ENCODE data around the gene PHLDB2. TPM values are rescaled to one million over a fixed set of nuclear protein-coding genes. Genes with fewer than 3 reads are reported as not detected.

PHLDB2 gene
- total RNA-seq, 4 donors from 2014 or later = 12.9 to 34.7 (median 27.1) TPM

- peaks cover 0 to 11% of the 10 kb centered on the region in 2 donors for H3K4me1 ChIP-seq
- no peaks in the 10 kb centered on the region for H3K27me3 ChIP-seq
- intact Hi-C loops (cut with DNase I) = loop anchor here (5.0 kb wide), 1 partner anchor 147 kb away; no protein-coding TSS in a partner anchor
Observed at GRCh38 chr3:111863942-111864694, 5.1 kb downstream of the PHLDB2 start.

GRCh38 chr3:111864821-111865656 is 6.0 kb downstream of the PHLDB2 start:
- no peaks in the 10 kb centered on the region for H3K36me3 ChIP-seq
- no peaks in the 10 kb centered on the region for H3K27me3 ChIP-seq
- H3K4me1 ChIP-seq = peaks cover 0 to 11% of the 10 kb centered on the region in 2 donors
- intact Hi-C loops (cut with DNase I) = loop anchor here (5.0 kb wide), 1 partner anchor 148 kb away; no protein-coding TSS in a partner anchor
- peak overlapping the region; percentile 12 to 64 (median 59) for H3K27ac ChIP-seq
- TF ChIP-seq POLR2A (IDR thresholded peaks at IDR 0.05) = no peak
- TF ChIP-seq CTCF (IDR thresholded peaks at IDR 0.05) = no peak
- 61 to 64% methylated on average over 6 of the region's 6 CpGs for WGBS, 2 donors
- no peak for DNase-seq
- H3K9me3 ChIP-seq = no peaks in the 10 kb centered on the region
- H3K4me3 ChIP-seq (replicated peaks in 1 of 3) = no peak overlapping the region

More at GRCh38 chr3:111863942-111864694, 5.1 kb downstream of the PHLDB2 start:
- Histone ChIP-seq H3K27ac (peak overlapping the region; percentile 12 to 64 (median 59)), H3K9me3 (no peaks in the 10 kb centered on the region), H3K4me3 (replicated peaks in 1 of 3) (no peak overlapping the region), H3K36me3 (no peaks in the 10 kb centered on the region)
- no peak for TF ChIP-seq POLR2A (IDR thresholded peaks at IDR 0.05)
- TF ChIP-seq CTCF (IDR thresholded peaks at IDR 0.05) = no peak
- DNase-seq = no peak
- 71 to 74% methylated on average over 2 of the region's 2 CpGs for WGBS, 2 donors

- Histone ChIP-seq H3K4me3 (replicated peaks in 1 of 3) (no peak overlapping the region), H3K4me1 (peaks cover 0 to 11% of the 10 kb centered on the region in 2 donors), H3K27me3 (no peaks in the 10 kb centered on the region), H3K27ac (no peak overlapping the region), H3K9me3 (no peaks in the 10 kb centered on the region), H3K36me3 (no peaks in the 10 kb centered on the region)
- intact Hi-C loops (cut with DNase I) = no loop called here
- TF ChIP-seq POLR2A (IDR thresholded peaks at IDR 0.05) (no peak), CTCF (IDR thresholded peaks at IDR 0.05) (no peak)
- no peak for DNase-seq
- 87% methylated on average over 7 of the region's 7 CpGs for WGBS, 2 donors
Observed at GRCh38 chr3:111867889-111868426, 8.9 kb downstream of the PHLDB2 start.

GRCh38 chr3:111870620-111871019 is 11.6 kb downstream of the PHLDB2 start:
- H3K4me3 ChIP-seq (replicated peaks in 1 of 3) = no peak overlapping the region
- no peaks in the 10 kb centered on the region for H3K4me1 ChIP-seq
- H3K36me3 ChIP-seq = no peaks in the 10 kb centered on the region
- no peaks in the 10 kb centered on the region for H3K27me3 ChIP-seq
- TF ChIP-seq CTCF (IDR thresholded peaks at IDR 0.05) (no peak), POLR2A (IDR thresholded peaks at IDR 0.05) (no peak)
- no peak for DNase-seq
- intact Hi-C loops (cut with DNase I) = no loop called here
- WGBS, 2 donors = 95 to 97% methylated on average over 3 of the region's 3 CpGs
- H3K9me3 ChIP-seq = no peaks in the 10 kb centered on the region
- H3K27ac ChIP-seq = no peak overlapping the region
